Brain microvascular endothelial cell (primary cell): Measurements from ENCODE around the gene GNG7.
A peak's percentile ranks its signal among the peaks of the same experiment; 100 is the strongest.
"Not testable (repeated sequence)": the region's sequence is repeated elsewhere in the genome, so short reads cannot be mapped to it uniquely, and the experiment has no call there.

ENCODE experiments used
- DNase-seq: peaks from one replicate; pipeline ENCODE4 v3.0.0-alpha.2; 2020
- H3K27ac ChIP-seq: fragments of 250-450 bp; sonication (Bioruptor Pico); 2 replicates; pipeline ENCODE4 v1.5.1; 2020; ENCODE audit warnings: mild to moderate bottlenecking, moderate library complexity
- H3K27me3 ChIP-seq: fragments of 250-450 bp; sonication (Bioruptor Pico); replicated peaks from 2 replicates; pipeline ENCODE4 v1.5.1; 2020; ENCODE audit warnings: mild to moderate bottlenecking
- H3K36me3 ChIP-seq: fragments of 250-450 bp; sonication (Bioruptor Pico); replicated peaks from 2 replicates; pipeline ENCODE4 v1.5.1; 2020; ENCODE audit warnings: mild to moderate bottlenecking
- H3K4me3 ChIP-seq: 2 replicates; pipeline ENCODE4 v1.5.1; 2011; ENCODE audit warnings: low read depth, mild to moderate bottlenecking, control low read depth, low read length, moderate library complexity
- in situ Hi-C: cut with HindIII; loops from 2 replicates; pipeline ENCODE4 v1.10.0; 2017; ENCODE audit warnings: low sequenced_read_pairs, low pct_ligation_motif_present
- TF ChIP-seq, protein P1 (sequence below): IDR thresholded peaks from 2 replicates; pipeline ENCODE4 v1.5.1; 2011; ENCODE audit warnings: low read depth, mild to moderate bottlenecking, moderate library complexity, low read length, control low read depth, inconsistent platforms; ENCODE audit errors: missing control alignments

GNG7 gene

DNA sequence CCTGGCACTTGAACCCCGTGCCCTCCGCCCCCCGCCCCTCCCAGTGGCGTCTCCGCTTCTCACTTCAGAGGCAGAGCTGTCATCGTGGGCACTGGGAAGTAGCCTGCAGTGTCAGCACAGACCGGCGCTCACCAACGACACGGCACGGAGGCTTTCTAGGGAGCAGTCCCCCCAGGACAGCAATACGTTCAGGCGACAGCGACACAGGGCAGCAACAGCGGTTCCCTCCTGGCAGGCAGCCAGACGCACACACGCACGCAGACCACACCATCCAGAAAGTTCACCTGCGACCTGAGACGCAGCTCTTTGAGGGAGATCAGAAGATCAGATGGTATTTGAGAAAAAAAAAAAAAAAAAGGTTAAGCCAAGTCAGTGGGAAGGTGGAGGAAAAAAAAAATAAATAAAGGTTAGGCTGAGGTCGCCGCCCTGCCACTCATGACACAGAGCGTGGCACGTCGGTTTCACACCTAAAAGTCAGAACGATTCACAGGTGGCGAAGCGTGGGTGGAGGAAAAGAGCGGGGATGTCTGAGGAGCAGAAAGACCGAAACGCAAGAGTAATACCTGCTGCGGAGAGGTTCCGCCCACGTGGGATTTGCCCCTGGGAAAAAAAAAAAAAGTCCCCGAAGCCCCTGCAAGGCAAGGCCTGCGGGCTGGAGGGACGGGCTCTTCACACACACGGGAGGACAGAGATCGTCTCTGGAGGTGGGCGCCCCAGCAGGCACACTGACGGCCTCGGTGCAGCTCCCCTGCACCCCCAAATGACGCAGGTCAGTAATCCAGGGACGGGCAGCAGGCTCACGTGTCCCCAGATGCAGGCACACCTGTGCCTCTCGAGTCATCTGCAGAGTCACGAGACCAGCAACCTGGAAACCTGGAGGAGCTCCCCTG, 94.5 kb downstream of the GNG7 start:
- TF ChIP-seq, protein P1, sequence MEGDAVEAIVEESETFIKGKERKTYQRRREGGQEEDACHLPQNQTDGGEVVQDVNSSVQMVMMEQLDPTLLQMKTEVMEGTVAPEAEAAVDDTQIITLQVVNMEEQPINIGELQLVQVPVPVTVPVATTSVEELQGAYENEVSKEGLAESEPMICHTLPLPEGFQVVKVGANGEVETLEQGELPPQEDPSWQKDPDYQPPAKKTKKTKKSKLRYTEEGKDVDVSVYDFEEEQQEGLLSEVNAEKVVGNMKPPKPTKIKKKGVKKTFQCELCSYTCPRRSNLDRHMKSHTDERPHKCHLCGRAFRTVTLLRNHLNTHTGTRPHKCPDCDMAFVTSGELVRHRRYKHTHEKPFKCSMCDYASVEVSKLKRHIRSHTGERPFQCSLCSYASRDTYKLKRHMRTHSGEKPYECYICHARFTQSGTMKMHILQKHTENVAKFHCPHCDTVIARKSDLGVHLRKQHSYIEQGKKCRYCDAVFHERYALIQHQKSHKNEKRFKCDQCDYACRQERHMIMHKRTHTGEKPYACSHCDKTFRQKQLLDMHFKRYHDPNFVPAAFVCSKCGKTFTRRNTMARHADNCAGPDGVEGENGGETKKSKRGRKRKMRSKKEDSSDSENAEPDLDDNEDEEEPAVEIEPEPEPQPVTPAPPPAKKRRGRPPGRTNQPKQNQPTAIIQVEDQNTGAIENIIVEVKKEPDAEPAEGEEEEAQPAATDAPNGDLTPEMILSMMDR: no peak
- Histone ChIP-seq H3K4me3 (no peak overlapping the region), H3K36me3 (no peaks in the 10 kb centered on the region), H3K27ac (no peak overlapping the region), H3K27me3 (no peaks in the 10 kb centered on the region)
- in situ Hi-C loops: no loop called here
- no peak for DNase-seq

DNA sequence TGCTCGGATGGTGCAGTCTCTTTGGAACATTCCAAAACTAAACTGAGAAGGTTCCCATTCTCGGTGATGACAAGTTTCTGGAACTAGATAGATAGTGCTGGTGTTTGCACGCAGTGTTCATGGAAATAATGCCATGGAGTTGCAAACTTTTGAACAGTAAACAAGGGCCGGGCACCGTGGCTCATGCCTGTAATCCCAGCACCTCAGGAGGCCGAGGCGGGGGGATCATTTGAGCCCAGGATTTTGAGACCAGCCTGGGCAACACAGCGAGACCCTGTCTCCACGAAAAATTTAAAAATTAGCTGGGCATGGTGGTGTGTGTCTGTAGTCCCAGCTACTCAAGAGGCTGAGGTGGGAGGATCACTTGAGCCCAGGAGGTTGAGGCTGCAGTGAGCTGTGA, 95.7 kb downstream of the GNG7 start:
- H3K36me3 ChIP-seq, in situ Hi-C loops, H3K27ac ChIP-seq, DNase-seq, H3K4me3 ChIP-seq, H3K27me3 ChIP-seq: not testable (repeated sequence)

DNA sequence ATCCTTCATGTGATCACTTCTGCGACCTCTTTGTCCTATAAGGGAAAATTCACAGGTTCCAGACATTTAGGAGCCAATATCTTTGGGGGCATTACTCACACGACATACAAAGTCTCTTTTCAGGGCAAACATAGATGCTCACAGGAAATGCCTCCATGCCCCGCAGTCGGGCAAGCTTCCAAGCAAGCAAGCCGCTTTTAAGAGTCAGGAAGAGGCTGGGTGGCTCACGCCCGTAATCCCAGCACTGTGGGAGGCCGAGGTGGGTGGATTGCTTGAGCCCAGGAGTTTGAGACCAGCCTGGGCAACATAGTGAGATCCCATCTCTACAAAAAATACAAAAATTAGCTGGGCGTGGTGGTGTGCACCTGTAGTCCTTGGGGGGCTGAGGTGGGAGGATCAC, 96.6 kb downstream of the GNG7 start:
- H3K4me3 ChIP-seq, H3K27ac ChIP-seq, DNase-seq, H3K36me3 ChIP-seq, in situ Hi-C loops, H3K27me3 ChIP-seq: not testable (repeated sequence)

DNA sequence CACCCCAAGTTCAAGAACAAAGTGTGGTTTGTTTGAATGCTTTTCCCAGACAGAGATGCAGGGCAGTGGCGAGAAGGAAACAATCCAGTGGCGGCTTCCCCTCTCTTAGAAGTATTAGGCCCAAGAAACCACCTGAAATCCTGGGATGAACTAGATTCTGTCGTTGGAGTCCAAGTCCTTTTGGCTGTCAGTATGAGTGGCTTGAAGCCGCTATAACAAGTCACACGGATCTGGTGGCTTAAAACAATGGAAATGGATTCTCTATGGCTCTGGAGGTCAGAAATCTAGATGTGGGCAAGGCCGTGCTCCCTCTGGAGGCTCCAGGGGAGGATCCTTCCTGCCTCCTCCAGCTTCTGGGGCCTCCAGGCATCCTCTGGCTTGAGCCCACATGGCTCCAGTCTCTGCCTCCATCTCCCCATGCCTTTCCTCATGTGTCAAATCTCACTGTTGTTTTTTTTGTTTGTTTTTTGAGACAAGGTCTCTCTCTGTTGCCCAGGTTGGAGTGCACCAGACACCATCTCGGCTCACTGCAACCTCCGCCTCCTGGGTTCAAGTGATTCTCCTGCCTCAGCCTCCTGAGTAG, 97.7 kb downstream of the GNG7 start:
- TF ChIP-seq, protein P1: no peak
- Histone ChIP-seq H3K27me3 (no peaks in the 10 kb centered on the region), H3K27ac (no peak overlapping the region), H3K36me3 (no peaks in the 10 kb centered on the region), H3K4me3 (no peak overlapping the region)
- in situ Hi-C loops: no loop called here
- no peak for DNase-seq

DNA sequence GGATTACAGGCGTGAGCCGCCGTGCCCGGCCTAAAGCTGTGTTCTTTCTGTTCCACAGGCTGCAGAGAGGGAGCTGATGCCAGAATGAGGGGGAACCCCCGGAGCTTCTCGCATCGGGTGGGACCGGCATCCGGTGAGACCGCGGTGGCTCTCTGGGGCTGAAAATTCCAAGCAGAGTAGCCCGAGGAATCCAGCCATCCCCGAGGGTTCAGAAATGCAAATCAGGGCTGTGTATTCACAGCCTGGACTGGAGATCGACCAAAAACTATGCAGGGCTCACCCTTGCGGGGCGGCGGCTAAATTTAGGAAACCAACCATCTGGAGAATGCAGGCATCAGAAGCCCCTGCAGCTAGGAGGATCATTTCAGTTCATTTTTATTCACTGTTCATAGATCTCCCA, 99.2 kb downstream of the GNG7 start:
- H3K27me3 ChIP-seq: no peaks in the 10 kb centered on the region
- H3K4me3 ChIP-seq: peak overlapping the region; percentile 12
- H3K36me3 ChIP-seq: no peaks in the 10 kb centered on the region
- DNase-seq: peak; percentile 34
- TF ChIP-seq, protein P1: peak; percentile 3
- in situ Hi-C loops: no loop called here
- H3K27ac ChIP-seq: no peak overlapping the region

- TF ChIP-seq, protein P1: no peak
- in situ Hi-C loops: no loop called here
- peak overlapping the region; percentile 2 for H3K27ac ChIP-seq
- H3K27me3 ChIP-seq: no peaks in the 10 kb centered on the region
- H3K36me3 ChIP-seq: no peaks in the 10 kb centered on the region
- DNase-seq: peak; percentile 73
- peak overlapping the region; percentile 27 for H3K4me3 ChIP-seq
Measured at GRCh38 chr19:2602391-2603181, 99.9 kb downstream of the GNG7 start.
